Osteoblast (primary cell): Measurements from ENCODE around the gene IL6ST. TPM values are rescaled to one million over a fixed set of nuclear protein-coding genes. Genes with fewer than 3 reads are reported as not detected.
A peak's percentile ranks its signal among the peaks of the same experiment; 100 is the strongest.
"Not testable (repeated sequence)": the region's sequence is repeated elsewhere in the genome, so short reads cannot be mapped to it uniquely, and the experiment has no call there.

Source experiments
- DNase-seq: peaks from one replicate; pipeline ENCODE4 v3.0.0; 2011; ENCODE audit warnings: low spot score, mixed read lengths; ENCODE audit not compliant: insufficient read length; ENCODE audit errors: missing footprints
- H2AFZ ChIP-seq: 2 replicates; pipeline ENCODE4 v1.6.0; 2011; ENCODE audit warnings: mild to moderate bottlenecking, low read length
- H3K27ac ChIP-seq: 2 replicates; pipeline ENCODE4 v1.5.1; 2011; ENCODE audit warnings: mild to moderate bottlenecking, low read depth, low read length, moderate library complexity
- H3K27me3 ChIP-seq: 2 replicates; pipeline ENCODE4 v1.6.0; 2012; ENCODE audit warnings: mild to moderate bottlenecking, control low read depth, inconsistent platforms, low read length, moderate library complexity; ENCODE audit not compliant: insufficient read depth
- H3K36me3 ChIP-seq: 2 replicates; pipeline ENCODE4 v1.5.1; 2011; ENCODE audit warnings: mild to moderate bottlenecking, low read length, control low read depth, moderate library complexity; ENCODE audit not compliant: insufficient read depth
- H3K4me1 ChIP-seq: 2 replicates; pipeline ENCODE4 v1.5.1; 2011; ENCODE audit warnings: mild to moderate bottlenecking, low read length, control low read depth, moderate library complexity; ENCODE audit not compliant: insufficient read depth
- H3K4me2 ChIP-seq: 2 replicates; pipeline ENCODE4 v1.6.0; 2011; ENCODE audit warnings: mild to moderate bottlenecking, low read length; ENCODE audit not compliant: insufficient read depth
- H3K4me3 ChIP-seq: fragments of 200-600 bp; sonication (generic); 3 replicates; pipeline ENCODE4 v1.5.1; 2012; ENCODE audit warnings: mild to moderate bottlenecking, low read length, inconsistent platforms; ENCODE audit not compliant: insufficient read depth
- H3K79me2 ChIP-seq: 2 replicates; pipeline ENCODE4 v1.6.0; 2012; ENCODE audit warnings: mild to moderate bottlenecking, low read length, control low read depth, inconsistent platforms; ENCODE audit not compliant: insufficient read depth
- H3K9me3 ChIP-seq: 2 replicates; pipeline ENCODE4 v1.5.1; 2011; ENCODE audit warnings: low read depth, low read length, control low read depth
- H4K20me1 ChIP-seq: 2 replicates; pipeline ENCODE4 v1.6.0; 2012; ENCODE audit warnings: mild to moderate bottlenecking, low read length, control low read depth; ENCODE audit not compliant: insufficient read depth
- CTCF ChIP-seq: IDR thresholded peaks from 2 replicates; pipeline ENCODE4 v1.5.1; 2011; ENCODE audit warnings: mild to moderate bottlenecking, low read depth, low read length, moderate library complexity; ENCODE audit errors: extremely low read depth
- total RNA-seq: library from RNA; depleted of rRNA; stranded (reverse); fragments of >200 nt; gene quantifications from 2 replicates; pipeline ENCODE4 v1.2.3, GENCODE V29; 2012

Gene IL6ST
- total RNA-seq, 1 donor: 804 TPM

- Histone ChIP-seq H3K79me2 (peaks cover 77% of the 10 kb centered on the region), H3K4me3 (peak overlapping the region; percentile 91), H3K4me2 (peak overlapping the region; percentile 80), H3K36me3 (peaks cover 4% of the 10 kb centered on the region), H3K4me1 (peaks cover 34% of the 10 kb centered on the region), H3K27ac (peak overlapping the region; percentile 98), H4K20me1 (peaks cover 41% of the 10 kb centered on the region), H3K9me3 (no peaks in the 10 kb centered on the region), H3K27me3 (no peaks in the 10 kb centered on the region), H2AFZ (no peak overlapping the region)
- no peak for DNase-seq
- TF ChIP-seq CTCF: no peak
Observed at GRCh38 chr5:55991768-55992486, 2.8 kb downstream of the IL6ST start.

- H3K4me3 ChIP-seq, H3K4me2 ChIP-seq: not testable (repeated sequence)
- peaks cover 50% of the 10 kb centered on the region for H4K20me1 ChIP-seq
Observed at GRCh38 chr5:55990895-55991294, 3.9 kb downstream of the IL6ST start.

GRCh38 chr5:55989860-55990259 lies 4.9 kb downstream of the IL6ST start:
- Histone ChIP-seq H4K20me1 (peaks cover 50% of the 10 kb centered on the region), H3K27me3 (no peaks in the 10 kb centered on the region), H3K9me3 (no peaks in the 10 kb centered on the region), H3K36me3 (peaks cover 5% of the 10 kb centered on the region), H3K4me3 (no peak overlapping the region), H3K79me2 (peaks cover 98% of the 10 kb centered on the region), H2AFZ (no peak overlapping the region), H3K4me1 (peaks cover 25% of the 10 kb centered on the region), H3K4me2 (peak overlapping the region; percentile 2), H3K27ac (no peak overlapping the region)
- no peak for TF ChIP-seq CTCF
- no peak for DNase-seq

More at GRCh38 chr5:55990895-55991294, 3.9 kb downstream of the IL6ST start:
- Histone ChIP-seq H3K79me2 (peaks cover 88% of the 10 kb centered on the region), H3K4me1 (peaks cover 30% of the 10 kb centered on the region)
- not testable (repeated sequence) for H2AFZ ChIP-seq, H3K27me3 ChIP-seq, H3K36me3 ChIP-seq, DNase-seq, H3K9me3 ChIP-seq, H3K27ac ChIP-seq

GRCh38 chr5:55988979-55989638 lies 5.7 kb downstream of the IL6ST start:
- no peaks in the 10 kb centered on the region for H3K27me3 ChIP-seq
- peaks cover 58% of the 10 kb centered on the region for H4K20me1 ChIP-seq
- no peak for TF ChIP-seq CTCF
- H3K4me3 ChIP-seq: no peak overlapping the region
- no peak overlapping the region for H3K27ac ChIP-seq
- no peak overlapping the region for H3K4me2 ChIP-seq
- H3K79me2 ChIP-seq: peaks cover 99% of the 10 kb centered on the region
- DNase-seq: no peak
- H3K4me1 ChIP-seq: peaks cover 25% of the 10 kb centered on the region
- H3K9me3 ChIP-seq: no peaks in the 10 kb centered on the region
- no peak overlapping the region for H2AFZ ChIP-seq
- H3K36me3 ChIP-seq: peaks cover 5% of the 10 kb centered on the region

GRCh38 chr5:55988428-55988827 lies 6.3 kb downstream of the IL6ST start:
- H3K9me3 ChIP-seq, H3K4me3 ChIP-seq, H2AFZ ChIP-seq, H3K36me3 ChIP-seq, H3K27ac ChIP-seq, DNase-seq, H3K27me3 ChIP-seq, H3K4me2 ChIP-seq: not testable (repeated sequence)
- H3K79me2 ChIP-seq: peaks cover 99% of the 10 kb centered on the region
- H4K20me1 ChIP-seq: peaks cover 59% of the 10 kb centered on the region
- peaks cover 25% of the 10 kb centered on the region for H3K4me1 ChIP-seq
